Neural cell (in vitro differentiated cells): ENCODE data around the gene NQO1. TPM values are rescaled to one million over a fixed set of nuclear protein-coding genes. Genes with fewer than 3 reads are reported as not detected.

Experiments used
- H2AFZ ChIP-seq: fragments of 200-600, 300-800 bp; sonication (generic), shearing (Covaris generic); 2 replicates; pipeline ENCODE4 v1.6.0; 2014; ENCODE audit warnings: low read depth, mild to moderate bottlenecking, antibody characterized with exemption, low read length, moderate library complexity
- H3F3A ChIP-seq: fragments of 200-600 bp; shearing (Covaris generic); 2 replicates; pipeline ENCODE4 v1.6.1; 2016; ENCODE audit warnings: mild to moderate bottlenecking, moderate library complexity, mixed read lengths, antibody characterized with exemption, low read length; ENCODE audit not compliant: insufficient read depth, poor library complexity, severe bottlenecking
- H3K27ac ChIP-seq: fragments of 200-600, 300-800 bp; sonication (generic), shearing (Covaris generic); 2 replicates; pipeline ENCODE4 v1.5.1; 2014; ENCODE audit warnings: mild to moderate bottlenecking, low read length, moderate library complexity
- H3K27me3 ChIP-seq: fragments of 300-800, 200-600 bp; sonication (generic), shearing (Covaris generic); 2 replicates; pipeline ENCODE4 v1.6.0; 2014; ENCODE audit warnings: mild to moderate bottlenecking, low read depth, low read length, moderate library complexity; ENCODE audit not compliant: insufficient read depth
- H3K36me3 ChIP-seq: fragments of 300-800, 200-600 bp; sonication (generic), shearing (Covaris generic); 2 replicates; pipeline ENCODE4 v1.5.1; 2014; ENCODE audit warnings: mild to moderate bottlenecking, antibody characterized with exemption, low read length, moderate library complexity; ENCODE audit not compliant: insufficient read depth
- H3K4me2 ChIP-seq: fragments of 300-800, 200-600 bp; sonication (generic), shearing (Covaris generic); 2 replicates; pipeline ENCODE4 v1.6.0; 2014; ENCODE audit warnings: mild to moderate bottlenecking, low read length
- H3K4me3 ChIP-seq: fragments of 300-800, 200-600 bp; sonication (generic), shearing (Covaris generic); 2 replicates; pipeline ENCODE4 v1.5.1; 2014; ENCODE audit warnings: mild to moderate bottlenecking, low read length, moderate library complexity
- H3K79me2 ChIP-seq: fragments of 200-600 bp; shearing (Covaris generic); replicated peaks from 2 replicates; pipeline ENCODE4 v1.6.0; 2014; ENCODE audit warnings: mild to moderate bottlenecking, low read length, moderate library complexity; ENCODE audit not compliant: insufficient read depth
- H3K9ac ChIP-seq: fragments of 300-800, 200-600 bp; sonication (generic), shearing (Covaris generic); 2 replicates; pipeline ENCODE4 v1.6.1; 2016; ENCODE audit warnings: mild to moderate bottlenecking, low read length, mixed read lengths
- H3K9me2 ChIP-seq: fragments of 200-600 bp; shearing (Covaris generic); 2 replicates; pipeline ENCODE4 v1.6.1; 2016; ENCODE audit warnings: mild to moderate bottlenecking, low read length, mixed read lengths; ENCODE audit not compliant: insufficient read depth
- H3K9me3 ChIP-seq: fragments of 200-600, 300-800 bp; sonication (generic), shearing (Covaris generic); 2 replicates; pipeline ENCODE4 v1.6.1; 2016; ENCODE audit warnings: mild to moderate bottlenecking, mixed run types, low read length, moderate library complexity, mixed read lengths
- H4K20me1 ChIP-seq: fragments of 200-600 bp; shearing (Covaris generic); 2 replicates; pipeline ENCODE4 v1.6.1; 2016; ENCODE audit warnings: mild to moderate bottlenecking, mixed run types; ENCODE audit not compliant: insufficient read depth
- CTCF ChIP-seq: fragments of 450-650 bp; IDR thresholded peaks from 2 replicates; pipeline ENCODE4 v1.5.1; 2014; ENCODE audit warnings: antibody characterized with exemption, mild to moderate bottlenecking, moderate library complexity; ENCODE audit not compliant: poor library complexity, severe bottlenecking
- EP300 ChIP-seq: fragments of 450-650 bp; conservative IDR thresholded peaks from 2 replicates; pipeline ENCODE4 v1.6.1; 2014; ENCODE audit warnings: antibody characterized with exemption, mild to moderate bottlenecking, moderate library complexity; ENCODE audit not compliant: poor library complexity, severe bottlenecking
- EZH2 ChIP-seq: fragments of 200-600, 300-800 bp; shearing (Covaris generic), sonication (generic); IDR thresholded peaks from 2 replicates; pipeline ENCODE4 v1.6.1; 2014; ENCODE audit warnings: antibody characterized with exemption, low read length, borderline replicate concordance, mild to moderate bottlenecking; ENCODE audit not compliant: insufficient read depth, poor library complexity, severe bottlenecking
- MXI1 ChIP-seq: fragments of 450-650 bp; conservative IDR thresholded peaks from 2 replicates; pipeline ENCODE4 v1.6.1; 2014; ENCODE audit warnings: antibody characterized with exemption, mild to moderate bottlenecking; ENCODE audit not compliant: poor library complexity, severe bottlenecking
- POLR2AphosphoS5 ChIP-seq: IDR thresholded peaks from 2 replicates; pipeline ENCODE4 v1.6.1; 2012
- RAD21 ChIP-seq: fragments of 450-650 bp; conservative IDR thresholded peaks from 2 replicates; pipeline ENCODE4 v1.6.1; 2014; ENCODE audit warnings: antibody characterized with exemption, mild to moderate bottlenecking, moderate library complexity
- REST ChIP-seq: IDR thresholded peaks from 2 replicates; pipeline ENCODE4 v1.6.1; 2012; ENCODE audit warnings: borderline replicate concordance
- SMC3 ChIP-seq: fragments of 450-650 bp; conservative IDR thresholded peaks from 2 replicates; pipeline ENCODE4 v1.6.1; 2014; ENCODE audit warnings: antibody characterized with exemption, mild to moderate bottlenecking, moderate library complexity; ENCODE audit not compliant: poor library complexity
- TAF1 ChIP-seq: IDR thresholded peaks from 2 replicates; pipeline ENCODE4 v1.6.1; 2012; ENCODE audit warnings: low read depth
- polyA plus RNA-seq: library from polyadenylated mRNA; depleted of rRNA; stranded (reverse); fragments of >200 nt; gene quantifications from 2 replicates; pipeline ENCODE4 v1.2.3, GENCODE V29; 2014

Gene NQO1
- polyA plus RNA-seq, 1 donor from 2014 or later: 5.1 TPM

- Histone ChIP-seq H3K36me3 (no peaks in the 10 kb centered on the region), H3K9ac (no peak overlapping the region), H3K27ac (no peak overlapping the region), H3K4me2 (no peak overlapping the region), H2AFZ (no peak overlapping the region), H3K9me2 (no peaks in the 10 kb centered on the region), H3K4me3 (no peak overlapping the region), H4K20me1 (no peaks in the 10 kb centered on the region), H3K27me3 (no peaks in the 10 kb centered on the region), H3F3A (no peaks in the 10 kb centered on the region), H3K79me2 (no peaks in the 10 kb centered on the region), H3K9me3 (no peaks in the 10 kb centered on the region)
- no peak for TF ChIP-seq CTCF
- no peak for TF ChIP-seq EZH2
- TF ChIP-seq TAF1: no peak
- TF ChIP-seq SMC3: no peak
- no peak for TF ChIP-seq EP300
- no peak for TF ChIP-seq MXI1
These were observed 63.5 kb downstream of the NQO1 start for GRCh38 chr16:69662901-69663300.

GRCh38 chr16:69660166-69660565 is 66.2 kb downstream of the NQO1 start:
- no peaks in the 10 kb centered on the region for H4K20me1 ChIP-seq
- no peak overlapping the region for H3K27ac ChIP-seq
- no peak overlapping the region for H3K9ac ChIP-seq
- TF ChIP-seq CTCF (no peak), RAD21 (no peak), MXI1 (no peak), REST (no peak), EP300 (no peak), POLR2AphosphoS5 (no peak), TAF1 (no peak), SMC3 (no peak), EZH2 (no peak)
- H3K9me2 ChIP-seq: no peaks in the 10 kb centered on the region
- H3K4me3 ChIP-seq: no peak overlapping the region
- no peak overlapping the region for H2AFZ ChIP-seq
- no peaks in the 10 kb centered on the region for H3K36me3 ChIP-seq
- H3F3A ChIP-seq: no peaks in the 10 kb centered on the region
- no peaks in the 10 kb centered on the region for H3K27me3 ChIP-seq
- H3K79me2 ChIP-seq: no peaks in the 10 kb centered on the region
- no peaks in the 10 kb centered on the region for H3K9me3 ChIP-seq
- H3K4me2 ChIP-seq: no peak overlapping the region

Other genes starting within 250 kb of the NQO1 start
- 9.2 and 11.5 TPM in 2 replicates for gene NFAT5, start 160.6 kb downstream of the NQO1 start, polyA plus RNA-seq
- gene NOB1, start 28.4 kb upstream of the NQO1 start, polyA plus RNA-seq: 8.7 and 12.8 TPM in 2 replicates
- 11.9 and 15.2 TPM in 2 replicates for gene WWP2, start 35.8 kb upstream of the NQO1 start, polyA plus RNA-seq
- 2.0 and 2.5 TPM in 2 replicates for gene CLEC18A, start 224.8 kb upstream of the NQO1 start, polyA plus RNA-seq